Astrocyte (in vitro differentiated cells and primary cell): ENCODE results near the gene METTL9. TPM values are rescaled to one million over a fixed set of nuclear protein-coding genes. Genes with fewer than 3 reads are reported as not detected.
"Not testable (repeated sequence)": the region's sequence is repeated elsewhere in the genome, so short reads cannot be mapped to it uniquely, and the experiment has no call there.

Experiments
- DNase-seq: peaks from one replicate; pipeline ENCODE4 v3.0.0-alpha.2; 2010; ENCODE audit warnings: low read depth
- FAIRE-seq: peaks from 2 replicates; lab custom pipeline; 2011; peaks lifted over from hg19 to GRCh38; lab: Jason Lieb, UNC
- H2AFZ ChIP-seq: 2 replicates; pipeline ENCODE4 v1.6.0; 2012; ENCODE audit warnings: low read depth, low read length, inconsistent platforms
- H3K27ac ChIP-seq: 2 replicates; pipeline ENCODE4 v1.5.1; 2011; ENCODE audit warnings: low read depth, low read length, inconsistent platforms
- H3K27me3 ChIP-seq: 2 replicates; pipeline ENCODE4 v1.6.0; 2011; ENCODE audit warnings: low read length, inconsistent platforms; ENCODE audit not compliant: insufficient read depth
- H3K36me3 ChIP-seq: 2 replicates; pipeline ENCODE4 v1.5.1; 2011; ENCODE audit warnings: low read length, inconsistent platforms; ENCODE audit not compliant: insufficient read depth
- H3K4me1 ChIP-seq: 2 replicates; pipeline ENCODE4 v1.5.1; 2011; ENCODE audit warnings: low read length, inconsistent platforms; ENCODE audit not compliant: insufficient read depth
- H3K4me2 ChIP-seq: 2 replicates; pipeline ENCODE4 v1.6.0; 2012; ENCODE audit warnings: low read length, inconsistent platforms
- H3K4me3 ChIP-seq: 2 replicates; pipeline ENCODE4 v1.5.1; 2011; ENCODE audit warnings: low read depth, mild to moderate bottlenecking, low read length, inconsistent platforms; ENCODE audit not compliant: insufficient read depth
- H3K79me2 ChIP-seq: 2 replicates; pipeline ENCODE4 v1.6.0; 2012; ENCODE audit warnings: mild to moderate bottlenecking, low read length, inconsistent platforms; ENCODE audit not compliant: insufficient read depth
- H3K9ac ChIP-seq: 2 replicates; pipeline ENCODE4 v1.6.0; 2012; ENCODE audit warnings: mild to moderate bottlenecking, low read length, inconsistent platforms
- H3K9me3 ChIP-seq: 2 replicates; pipeline ENCODE4 v1.5.1; 2012; ENCODE audit warnings: low read depth, mild to moderate bottlenecking, low read length, inconsistent platforms; ENCODE audit not compliant: insufficient read depth
- H4K20me1 ChIP-seq: 2 replicates; pipeline ENCODE4 v1.6.0; 2012; ENCODE audit warnings: low read length, inconsistent platforms; ENCODE audit not compliant: insufficient read depth
- H3K27ac Mint-ChIP-seq: one replicate; pipeline ENCODE4 v1.8.0; 2021; ENCODE audit warnings: mild to moderate bottlenecking, mixed read lengths; ENCODE audit not compliant: unreplicated experiment
- H3K27me3 Mint-ChIP-seq: one replicate; pipeline ENCODE4 v1.8.0; 2021; ENCODE audit warnings: low read depth, mixed read lengths; ENCODE audit not compliant: unreplicated experiment
- H3K36me3 Mint-ChIP-seq: one replicate; pipeline ENCODE4 v1.8.0; 2021; ENCODE audit warnings: low read depth, mixed read lengths; ENCODE audit not compliant: unreplicated experiment
- H3K4me1 Mint-ChIP-seq: one replicate; pipeline ENCODE4 v1.8.0; 2021; ENCODE audit warnings: low read depth, mixed read lengths; ENCODE audit not compliant: unreplicated experiment
- H3K4me3 Mint-ChIP-seq: one replicate; pipeline ENCODE4 v1.8.0; 2021; ENCODE audit warnings: mild to moderate bottlenecking, moderate library complexity, mixed read lengths; ENCODE audit not compliant: unreplicated experiment
- H3K9me3 Mint-ChIP-seq: one replicate; pipeline ENCODE4 v1.8.0; 2021; ENCODE audit warnings: mild to moderate bottlenecking, mixed read lengths; ENCODE audit not compliant: unreplicated experiment
- CTCF ChIP-seq: IDR thresholded peaks from 2 replicates; pipeline ENCODE4 v1.5.1; 2011; ENCODE audit warnings: low read depth, mild to moderate bottlenecking, inconsistent platforms, low read length, moderate library complexity; ENCODE audit not compliant: insufficient read depth
- EZH2 ChIP-seq: IDR thresholded peaks from 2 replicates; pipeline ENCODE4 v1.6.1; 2012; ENCODE audit warnings: mild to moderate bottlenecking, low read length, inconsistent platforms; ENCODE audit not compliant: insufficient read depth
- total RNA-seq: library from RNA; stranded (reverse); gene quantifications from 2 replicates; pipeline ENCODE4 v1.2.1, GENCODE V29; 2021

Gene METTL9
- total RNA-seq, 1 donor from 2014 or later = 88.1 TPM

- peaks cover 7% of the 10 kb centered on the region for H3K9me3 Mint-ChIP-seq
- H3K27ac ChIP-seq = no peak overlapping the region
- no peak for FAIRE-seq
These were observed 85.7 kb downstream of the METTL9 start for GRCh38 chr16:21685034-21685455.

GRCh38 chr16:21689107-21689506, 89.7 kb downstream of the METTL9 start:
- H3K27ac ChIP-seq = no peak overlapping the region
- no peak overlapping the region for H3K9ac ChIP-seq
- FAIRE-seq (no peak), DNase-seq (no peak)
- H3K27me3 Mint-ChIP-seq = peaks cover 15% of the 10 kb centered on the region
- H3K27me3 ChIP-seq = peaks cover 2% of the 10 kb centered on the region
- no peak for TF ChIP-seq CTCF
- no peak for TF ChIP-seq EZH2
- H3K9me3 ChIP-seq = no peaks in the 10 kb centered on the region
- no peaks in the 10 kb centered on the region for H3K4me1 ChIP-seq
- no peaks in the 10 kb centered on the region for H3K36me3 ChIP-seq
- no peak overlapping the region for H2AFZ ChIP-seq
- H3K4me2 ChIP-seq = no peak overlapping the region
- H4K20me1 ChIP-seq = no peaks in the 10 kb centered on the region
- H3K79me2 ChIP-seq = no peaks in the 10 kb centered on the region
- peaks cover 7% of the 10 kb centered on the region for H3K9me3 Mint-ChIP-seq
- H3K4me1 Mint-ChIP-seq = no peaks in the 10 kb centered on the region
- H3K4me3 Mint-ChIP-seq = no peak overlapping the region
- H3K4me3 ChIP-seq = no peak overlapping the region
- H3K27ac Mint-ChIP-seq = no peak overlapping the region
- no peaks in the 10 kb centered on the region for H3K36me3 Mint-ChIP-seq

More at GRCh38 chr16:21685034-21685455, 85.7 kb downstream of the METTL9 start:
- Mint-ChIP-seq H3K4me3 (no peak overlapping the region), H3K27me3 (peaks cover 30% of the 10 kb centered on the region), H3K27ac (no peak overlapping the region), H3K36me3 (no peaks in the 10 kb centered on the region), H3K4me1 (no peaks in the 10 kb centered on the region)
- Histone ChIP-seq H3K4me2 (no peak overlapping the region), H2AFZ (no peak overlapping the region), H3K9ac (no peak overlapping the region), H3K9me3 (no peaks in the 10 kb centered on the region), H4K20me1 (no peaks in the 10 kb centered on the region), H3K27me3 (peaks cover 9% of the 10 kb centered on the region), H3K4me3 (no peak overlapping the region), H3K36me3 (no peaks in the 10 kb centered on the region), H3K4me1 (no peaks in the 10 kb centered on the region), H3K79me2 (no peaks in the 10 kb centered on the region)
- TF ChIP-seq EZH2 (no peak), CTCF (no peak)
- no peak for DNase-seq

GRCh38 chr16:21690967-21691366, 91.6 kb downstream of the METTL9 start:
- H3K36me3 ChIP-seq, H3K27ac Mint-ChIP-seq, H3K4me3 Mint-ChIP-seq, H3K9ac ChIP-seq, H3K4me3 ChIP-seq, H3K27me3 ChIP-seq, H3K27ac ChIP-seq, H2AFZ ChIP-seq, H3K9me3 Mint-ChIP-seq, H3K9me3 ChIP-seq, FAIRE-seq, H4K20me1 ChIP-seq, H3K36me3 Mint-ChIP-seq, H3K79me2 ChIP-seq, DNase-seq, H3K4me1 ChIP-seq, H3K4me2 ChIP-seq, H3K4me1 Mint-ChIP-seq: not testable (repeated sequence)
- H3K27me3 Mint-ChIP-seq = peaks cover 16% of the 10 kb centered on the region
